Right cardiac atrium (tissue), 5 donors: Measurements from ENCODE around the gene TMEM169. TPM values are rescaled to one million over a fixed set of nuclear protein-coding genes. Genes with fewer than 3 reads are reported as not detected.

Experiments used
- ATAC-seq, 2 donors: fragments of 200-7000 bp; cut with Tn5 transposase; one replicate each; pipeline versions ENCODE4 v1.8.0 to v1.9.1; 2020; ENCODE audit warnings: moderate library complexity in 2 of 2, mild to moderate bottlenecking in 1 of 2
- DNase-seq, 3 donors: peaks; one replicate each; pipeline ENCODE4 v3.0.0-alpha.2; 2020
- H3K27ac ChIP-seq: one replicate; pipeline ENCODE4 v1.5.1; 2013; ENCODE audit warnings: mild to moderate bottlenecking, low read length, control low read depth, moderate library complexity
- H3K27me3 ChIP-seq: one replicate; pipeline ENCODE4 v1.6.1; 2013; ENCODE audit not compliant: control insufficient read depth, insufficient read depth
- H3K4me1 ChIP-seq: one replicate; pipeline ENCODE4 v1.6.1; 2013; ENCODE audit warnings: low read length; ENCODE audit not compliant: control insufficient read depth, insufficient read depth
- H3K4me3 ChIP-seq: one replicate; pipeline ENCODE4 v1.5.1; 2013; ENCODE audit warnings: low read length, control low read depth
- H3K9me3 ChIP-seq: one replicate; pipeline ENCODE4 v1.6.1; 2013; ENCODE audit warnings: low read length; ENCODE audit not compliant: control insufficient read depth
- WGBS: extraction: QIAGEN DNeasy Blood & Tissue Kit; methylation state at CpG from one replicate; pipeline ENCODE4 v1.1.7; 2013; 5-methylcytosine and 5-hydroxymethylcytosine counted together
- intact Hi-C, 4 donors: fragments of 100-400 bp; cut with DNase I; formaldehyde crosslinking; loops; one replicate each; pipeline versions ENCODE4 v1.11.0 to v1.14.0; 2022 to 2023
- polyA plus RNA-seq: library from polyadenylated mRNA; stranded (reverse); fragments of 200-250 nt; gene quantifications from one replicate; pipeline ENCODE4 v1.2.3, GENCODE V29; 2013
- total RNA-seq, 4 donors: library from RNA; stranded (reverse); fragmentation: NEBNext Ultra II Directional; extraction: Animal tissue kit (Norgen Biotek cat#: 25700); gene quantifications; one replicate each; pipeline ENCODE4 v1.2.1, GENCODE V29; 2021
- donor health status: healthy with polysubstance abuse.
- donor health status: DM: no; HTN: yes; CAD: no.
- donor health status: DM: no; HTN: no; CAD: no.
- donor health status: DM: no; HTN: yes; CAD: no; lungs with severe emphysema.
- donor health status: DM: yes; HTN: yes; CAD: no.

Gene TMEM169
- total and polyA plus RNA-seq, 5 donors, result 0.14 to 0.42 (median 0.25) TPM; not detected in 1

GRCh38 chr2:216107760-216108159, 26.0 kb downstream of the TMEM169 start:
- Histone ChIP-seq H3K27ac (no peak overlapping the region), H3K4me3 (no peak overlapping the region), H3K4me1 (no peaks in the 10 kb centered on the region), H3K27me3 (no peaks in the 10 kb centered on the region), H3K9me3 (no peaks in the 10 kb centered on the region)
- WGBS, result 49% methylated on average over 13 of the region's 13 CpGs
- ATAC-seq (no peak), DNase-seq (no peak)
- intact Hi-C loops, result no loop called here

GRCh38 chr2:216108310-216108966, 26.7 kb downstream of the TMEM169 start:
- H3K27me3 ChIP-seq, result no peaks in the 10 kb centered on the region
- peak in 1 of 2 donors; percentile 2 for ATAC-seq
- DNase-seq, result no peak
- intact Hi-C loops, result no loop called here
- H3K4me1 ChIP-seq, result no peaks in the 10 kb centered on the region
- H3K27ac ChIP-seq, result no peak overlapping the region
- 37% methylated on average over 6 of the region's 6 CpGs for WGBS
- H3K4me3 ChIP-seq, result peak overlapping the region; percentile 34
- H3K9me3 ChIP-seq, result no peaks in the 10 kb centered on the region

- peak; percentile 94 to 95 for ATAC-seq
- intact Hi-C loops, result no loop called here
- DNase-seq, result peak; percentile 96 to 99 (median 98)
- Histone ChIP-seq H3K27me3 (no peaks in the 10 kb centered on the region), H3K27ac (peak within 1 kb of the TSS; percentile 97), H3K4me1 (no peaks in the 10 kb centered on the region), H3K9me3 (no peaks in the 10 kb centered on the region), H3K4me3 (peak within 1 kb of the TSS; percentile 79)
- WGBS, result under 1% methylated on average over 57 of the region's 57 CpGs
Measured at GRCh38 chr2:216108967-216109921, 27.5 kb downstream of the TMEM169 start, which contains the start of gene XRCC5. Gene XRCC5 (plus strand): TSS chr2:216109348. CDS start chr2:216109437, 89 bp downstream.

- Histone ChIP-seq H3K27me3 (no peaks in the 10 kb centered on the region), H3K4me3 (peak overlapping the region; percentile 79), H3K9me3 (no peaks in the 10 kb centered on the region), H3K27ac (no peak overlapping the region), H3K4me1 (peaks cover 2% of the 10 kb centered on the region)
- no peak for ATAC-seq
- no peak for DNase-seq
- intact Hi-C loops, result no loop called here
- 7% methylated on average over 10 of the region's 10 CpGs for WGBS
Measured at GRCh38 chr2:216109962-216110614, 28.4 kb downstream of the TMEM169 start.

GRCh38 chr2:216110620-216111019, 28.9 kb downstream of the TMEM169 start:
- ATAC-seq, result no peak
- Histone ChIP-seq H3K9me3 (no peaks in the 10 kb centered on the region), H3K4me3 (peak overlapping the region; percentile 79), H3K27me3 (no peaks in the 10 kb centered on the region), H3K4me1 (peaks cover 2% of the 10 kb centered on the region), H3K27ac (no peak overlapping the region)
- DNase-seq, result no peak
- 11% methylated on average over 1 of the region's 1 CpG for WGBS
- intact Hi-C loops, result no loop called here

- peak in 1 of 3 donors; percentile 47 for DNase-seq
- Histone ChIP-seq H3K27ac (no peak overlapping the region), H3K4me1 (peaks cover 2% of the 10 kb centered on the region), H3K4me3 (no peak overlapping the region), H3K9me3 (no peaks in the 10 kb centered on the region), H3K27me3 (no peaks in the 10 kb centered on the region)
- WGBS, result 84% methylated on average over 7 of the region's 7 CpGs
- intact Hi-C loops, result no loop called here
- no peak for ATAC-seq
Measured at GRCh38 chr2:216111122-216111521, 29.4 kb downstream of the TMEM169 start.

- H3K4me1 ChIP-seq, result peaks cover 2% of the 10 kb centered on the region
- WGBS, result 80% methylated on average over 4 of the region's 4 CpGs
Measured at GRCh38 chr2:216112926-216113325, 31.2 kb downstream of the TMEM169 start.

GRCh38 chr2:216113572-216113971, 31.9 kb downstream of the TMEM169 start:
- peaks cover 2% of the 10 kb centered on the region for H3K4me1 ChIP-seq
- 82% methylated on average over 3 of the region's 3 CpGs for WGBS
- DNase-seq, result no peak
- H3K9me3 ChIP-seq, result no peaks in the 10 kb centered on the region
- intact Hi-C loops, result no loop called here
- no peak overlapping the region for H3K4me3 ChIP-seq
- H3K27me3 ChIP-seq, result no peaks in the 10 kb centered on the region
- H3K27ac ChIP-seq, result no peak overlapping the region
- no peak for ATAC-seq

More at GRCh38 chr2:216112926-216113325, 31.2 kb downstream of the TMEM169 start:
- no peak overlapping the region for H3K27ac ChIP-seq
- intact Hi-C loops, result no loop called here
- no peaks in the 10 kb centered on the region for H3K27me3 ChIP-seq
- H3K4me3 ChIP-seq, result no peak overlapping the region
- no peaks in the 10 kb centered on the region for H3K9me3 ChIP-seq
- DNase-seq (no peak), ATAC-seq (no peak)

- DNase-seq, result peak in 1 of 3 donors; percentile 38
Measured at GRCh38 chr2:216114382-216114713, 32.6 kb downstream of the TMEM169 start.

GRCh38 chr2:216114714-216115531, 33.2 kb downstream of the TMEM169 start:
- H3K4me1 ChIP-seq, result peaks cover 2% of the 10 kb centered on the region
- intact Hi-C loops, result no loop called here
- ATAC-seq (peak; percentile 96 to 98), DNase-seq (peak; percentile 97 to 98 (median 98))
- no peaks in the 10 kb centered on the region for H3K9me3 ChIP-seq
- H3K27ac ChIP-seq, result peak overlapping the region; percentile 93
- WGBS, result 5% methylated on average over 29 of the region's 29 CpGs
- H3K4me3 ChIP-seq, result peak overlapping the region; percentile 81
- H3K27me3 ChIP-seq, result no peaks in the 10 kb centered on the region

More at GRCh38 chr2:216114382-216114713, 32.6 kb downstream of the TMEM169 start:
- Histone ChIP-seq H3K4me1 (peaks cover 2% of the 10 kb centered on the region), H3K27ac (peak overlapping the region; percentile 6), H3K4me3 (no peak overlapping the region), H3K27me3 (no peaks in the 10 kb centered on the region), H3K9me3 (no peaks in the 10 kb centered on the region)
- intact Hi-C loops, result no loop called here
- WGBS, result 35% methylated on average over 4 of the region's 4 CpGs
- peak; percentile 27 to 41 for ATAC-seq
